GM10847 (cell line): ENCODE results near the gene MAEL.

Experiments used
- POLR2A ChIP-seq: IDR thresholded peaks from 2 replicates; pipeline ENCODE4 v1.6.1; 2011; ENCODE audit not compliant: insufficient read length; ENCODE audit errors: extremely low read depth

MAEL gene

DNA sequence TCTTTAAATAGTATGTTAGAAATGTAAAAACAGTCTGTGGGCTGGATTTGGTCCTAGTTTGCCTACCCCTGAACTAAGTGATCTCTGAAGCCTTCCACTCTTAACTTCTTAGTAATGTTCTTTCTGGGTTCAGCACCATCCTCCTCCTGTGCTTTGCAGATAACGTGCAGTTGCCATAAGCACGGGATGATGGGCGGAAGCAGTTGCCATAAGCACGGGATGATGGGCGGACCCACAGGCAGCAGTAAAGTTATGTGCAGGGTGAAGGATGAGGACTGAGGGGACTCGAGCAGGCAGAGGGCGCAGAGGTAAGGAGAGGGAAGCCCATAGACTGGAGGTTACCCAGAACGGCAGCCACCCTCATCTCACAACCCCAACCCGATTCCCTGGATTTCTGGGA, 75.5 kb downstream of the MAEL start:
- TF ChIP-seq POLR2A = no peak

DNA sequence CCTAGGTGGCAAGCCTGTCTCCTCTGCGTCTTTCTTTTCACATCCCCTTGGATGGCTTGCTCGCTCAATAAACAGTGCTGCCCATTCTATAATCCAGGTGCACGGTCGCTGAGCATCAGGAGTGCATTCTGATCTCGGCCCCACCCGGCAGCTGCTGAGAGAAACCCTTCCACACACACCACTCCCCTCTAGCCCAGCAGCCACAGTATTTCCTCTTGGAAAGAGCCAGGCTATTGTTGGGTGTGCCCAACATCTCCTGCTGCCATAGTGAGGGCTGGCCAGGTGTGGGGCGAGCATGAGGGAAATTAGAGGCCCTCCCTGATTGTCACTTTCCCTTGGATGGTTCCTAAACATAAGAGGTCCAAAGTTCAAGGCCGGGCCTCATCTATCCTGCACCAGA, 76.4 kb downstream of the MAEL start:
- TF ChIP-seq POLR2A = no peak

DNA sequence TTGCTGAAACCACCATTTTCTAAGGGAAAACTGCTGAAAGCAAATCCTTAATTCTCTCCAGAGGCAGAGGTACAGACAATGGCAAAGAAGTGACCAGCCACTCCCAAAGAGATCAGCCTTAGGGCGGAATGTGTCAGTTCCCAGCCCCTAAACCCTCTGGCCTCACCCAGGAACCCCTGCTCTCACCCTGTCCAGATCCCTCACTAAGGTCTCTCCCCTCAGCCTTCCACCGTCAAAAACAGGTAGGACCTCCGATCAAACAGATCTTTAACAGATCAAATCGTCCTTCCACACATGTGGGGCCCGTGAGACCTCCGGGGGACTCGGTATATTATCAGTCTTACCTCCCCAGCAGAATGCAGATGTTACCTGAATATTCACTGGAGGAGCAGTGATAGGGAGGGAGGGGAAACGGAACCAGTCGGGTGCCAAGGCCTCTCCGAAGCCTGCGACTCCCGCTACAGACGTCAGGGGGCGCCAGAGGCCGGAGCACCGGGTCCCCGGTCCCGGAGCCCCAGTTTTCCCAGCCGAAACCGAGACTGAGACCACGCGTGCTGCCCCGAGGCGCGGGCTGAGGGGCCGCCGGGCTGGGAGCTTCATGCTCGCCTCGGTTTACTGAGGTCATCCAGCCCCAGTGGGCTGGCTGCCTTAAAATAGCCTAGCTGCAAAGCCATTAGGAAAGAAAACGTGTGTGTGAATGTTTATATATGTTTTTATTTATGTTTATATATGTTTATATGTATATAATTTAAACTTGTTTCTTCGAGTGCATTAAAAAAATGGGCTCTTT, 77.4 kb downstream of the MAEL start:
- no peak for TF ChIP-seq POLR2A

DNA sequence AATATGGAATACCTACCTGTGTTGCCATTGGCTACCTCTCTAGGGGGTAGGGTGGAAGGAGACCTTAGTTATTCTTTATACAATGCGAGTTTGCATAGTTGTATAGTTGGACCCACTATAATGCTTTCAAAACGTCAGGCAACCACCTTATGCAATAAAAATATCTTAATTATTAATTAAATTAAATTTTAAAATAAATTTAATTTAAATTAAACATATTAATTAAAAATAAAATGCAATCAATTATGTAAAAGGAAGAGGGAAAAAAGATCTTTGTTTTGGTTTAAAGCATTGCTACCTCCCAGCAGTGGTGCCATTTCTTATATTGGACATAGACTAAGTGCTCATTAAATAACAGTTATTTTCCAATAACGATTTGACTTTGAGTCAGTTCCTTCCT, 78.8 kb downstream of the MAEL start:
- no peak for TF ChIP-seq POLR2A

- no peak for TF ChIP-seq POLR2A
These were observed 79.7 kb downstream of the MAEL start for GRCh38 chr1:167068761-167069160.

DNA sequence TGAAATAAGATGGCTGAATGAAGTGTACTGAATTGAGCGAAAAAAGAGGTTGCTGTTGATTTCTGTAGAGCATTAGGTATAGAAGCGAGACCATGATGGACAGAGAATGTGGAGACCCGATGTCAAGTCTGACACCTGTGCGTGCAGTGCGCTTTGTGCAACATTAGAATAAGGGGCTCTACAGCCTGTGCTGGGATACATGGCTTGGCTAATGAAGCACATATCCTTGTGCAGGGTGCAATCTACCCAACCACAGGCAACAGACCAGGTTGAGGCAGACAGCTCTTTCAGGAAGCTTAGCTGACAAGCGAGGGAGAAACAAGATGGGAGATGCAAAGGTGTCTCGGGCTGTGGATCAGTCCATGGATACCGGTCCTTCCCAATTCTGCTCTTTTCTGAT, 82.2 kb downstream of the MAEL start:
- no peak for TF ChIP-seq POLR2A
